Right lobe of liver (tissue), 6 donors: ENCODE results near the gene PMFBP1. TPM values are rescaled to one million over a fixed set of nuclear protein-coding genes. Genes with fewer than 3 reads are reported as not detected.
A peak's percentile ranks its signal among the peaks of the same experiment; 100 is the strongest.

ENCODE experiments used
- ATAC-seq, 4 donors: fragments of 200-7000 bp; cut with Tn5 transposase; one replicate each; pipeline ENCODE4 v1.9.1; 2020; ENCODE audit warnings: mild to moderate bottlenecking in 4 of 4, moderate library complexity in 4 of 4
- DNase-seq, 3 donors: peaks; one replicate each; pipeline ENCODE4 v3.0.0-alpha.2; 2020
- H3K27ac ChIP-seq, 3 donors: fragments of 200-600 bp; one replicate each; pipeline ENCODE4 v1.8.0; 2022
- H3K27me3 ChIP-seq, 2 donors: fragments of 200-600 bp; one replicate each; pipeline ENCODE4 v1.8.0; 2022
- H3K36me3 ChIP-seq, 4 donors: fragments of 200-600 bp; sonication (generic) in 1 of 4; one replicate each; pipeline versions ENCODE4 v1.5.1 to v1.8.0; 2017 to 2022; ENCODE audit warnings: control low read depth in 1 of 4
- H3K4me1 ChIP-seq, 4 donors: fragments of 200-600 bp; sonication (generic) in 1 of 4; one replicate each; pipeline versions ENCODE4 v1.5.1 to v1.8.0; 2017 to 2022; ENCODE audit warnings: control low read depth in 1 of 4
- H3K4me3 ChIP-seq, 3 donors: fragments of 200-600 bp; one replicate each; pipeline ENCODE4 v1.8.0; 2022
- H3K9me3 ChIP-seq, 4 donors: fragments of 200-600 bp; sonication (generic) in 1 of 4; one replicate each; pipeline versions ENCODE4 v1.5.1 to v1.8.0; 2017 to 2022; ENCODE audit warnings: control low read depth in 1 of 4
- POLR2A ChIP-seq: fragments of 450-650 bp; IDR thresholded peaks from one replicate; pipeline ENCODE4 v1.6.1; 2017; ENCODE audit warnings: antibody characterized with exemption, mild to moderate bottlenecking
- WGBS: methylation state at CpG from one replicate; pipeline ENCODE4 v1.1.6; 2018; ENCODE audit warnings: low coverage, low lambda C conversion rate; ENCODE audit not compliant: insufficient coverage; ENCODE audit errors: missing lambda C conversion rate; 5-methylcytosine and 5-hydroxymethylcytosine counted together
- intact Hi-C, 2 donors: fragments of 100-400 bp; cut with DNase I; formaldehyde crosslinking; loops; one replicate each; pipeline versions ENCODE4 v1.11.2 to v1.14.1; 2022
- total RNA-seq, 6 experiments: library from RNA; depleted of rRNA in 2 of 6; stranded (reverse); fragments of >200 nt in 2 of 6; fragmentation: NEBNext Ultra II Directional in 3 of 6; extraction: Animal tissue kit (Norgen Biotek cat#: 25700) in 3 of 6; gene quantifications; one replicate each; pipeline versions ENCODE4 v1.1.0 to v1.2.4, GENCODE V29; 2016 to 2023
- TF ChIP-seq, protein P1 (sequence below), 4 donors: fragments of 200-600 bp in 3 of 4; fragments of 450-650 bp in 1 of 4; IDR thresholded peaks; one replicate each; pipeline versions ENCODE4 v1.5.1 to v1.8.0; 2016 to 2022; ENCODE audit warnings: antibody characterized with exemption in 4 of 4, mild to moderate bottlenecking in 2 of 4
- donor health status: DM: no; HTN: yes; CAD: no.
- donor health status: DM: no; HTN: no; CAD: no.
- donor health status: DM: no; HTN: no; CAD: no.
- donor health status: DM: no; HTN: yes; CAD: no.
- donor health status: DM: no; HTN: yes; CAD: no.

The PMFBP1 gene
- total RNA-seq, 6 experiments from 2014 or later = 0.09 to 0.53 (median 0.19) TPM; not detected in 2

DNA sequence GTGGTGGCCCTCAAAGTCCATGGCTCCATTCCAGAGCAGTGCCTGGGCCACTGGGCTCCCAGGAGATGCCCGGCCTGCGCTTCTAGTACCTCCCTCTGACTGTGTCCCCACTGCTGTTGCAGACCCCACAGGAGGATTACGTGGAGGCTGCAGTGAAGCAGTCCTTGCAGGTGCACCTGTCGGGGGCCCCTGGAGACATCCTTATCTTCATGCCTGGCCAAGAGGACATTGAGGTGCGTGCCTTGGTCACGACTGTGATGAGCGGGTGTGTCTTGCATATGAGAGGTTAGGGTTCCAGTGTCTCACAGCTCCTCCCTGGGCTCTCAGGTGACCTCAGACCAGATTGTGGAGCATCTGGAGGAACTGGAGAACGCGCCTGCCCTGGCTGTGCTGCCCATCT is 67.0 kb downstream of the PMFBP1 start:
- intact Hi-C loops = loop anchor here in 1 of 2 donors (5.0 kb wide), 1 partner anchor 38 kb away; no protein-coding TSS in a partner anchor
- TF ChIP-seq, protein P1, sequence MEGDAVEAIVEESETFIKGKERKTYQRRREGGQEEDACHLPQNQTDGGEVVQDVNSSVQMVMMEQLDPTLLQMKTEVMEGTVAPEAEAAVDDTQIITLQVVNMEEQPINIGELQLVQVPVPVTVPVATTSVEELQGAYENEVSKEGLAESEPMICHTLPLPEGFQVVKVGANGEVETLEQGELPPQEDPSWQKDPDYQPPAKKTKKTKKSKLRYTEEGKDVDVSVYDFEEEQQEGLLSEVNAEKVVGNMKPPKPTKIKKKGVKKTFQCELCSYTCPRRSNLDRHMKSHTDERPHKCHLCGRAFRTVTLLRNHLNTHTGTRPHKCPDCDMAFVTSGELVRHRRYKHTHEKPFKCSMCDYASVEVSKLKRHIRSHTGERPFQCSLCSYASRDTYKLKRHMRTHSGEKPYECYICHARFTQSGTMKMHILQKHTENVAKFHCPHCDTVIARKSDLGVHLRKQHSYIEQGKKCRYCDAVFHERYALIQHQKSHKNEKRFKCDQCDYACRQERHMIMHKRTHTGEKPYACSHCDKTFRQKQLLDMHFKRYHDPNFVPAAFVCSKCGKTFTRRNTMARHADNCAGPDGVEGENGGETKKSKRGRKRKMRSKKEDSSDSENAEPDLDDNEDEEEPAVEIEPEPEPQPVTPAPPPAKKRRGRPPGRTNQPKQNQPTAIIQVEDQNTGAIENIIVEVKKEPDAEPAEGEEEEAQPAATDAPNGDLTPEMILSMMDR (IDR thresholded peaks at IDR 0.05) = no peak
- TF ChIP-seq POLR2A = no peak
- WGBS = 93% methylated on average over 3 of the region's 9 CpGs

DNA sequence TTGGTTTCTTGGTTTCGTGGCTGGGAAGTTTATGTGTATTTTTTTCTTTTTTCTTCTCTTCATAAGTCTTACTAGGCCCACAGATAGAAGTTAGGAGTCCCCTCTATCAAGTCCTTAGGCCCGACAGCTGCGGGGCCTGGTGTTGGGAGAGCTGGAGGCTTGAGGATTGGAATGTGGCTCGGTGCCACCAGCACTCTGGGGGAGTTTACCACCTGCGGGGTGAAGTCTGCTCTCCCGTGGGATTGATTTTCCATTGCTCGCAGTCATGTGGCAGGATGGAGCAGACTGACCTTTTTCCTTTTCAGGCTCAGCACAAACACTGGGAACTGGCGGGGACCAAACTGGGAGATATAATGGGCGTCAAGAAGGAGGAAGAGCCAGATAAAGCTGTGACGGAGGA is 70.8 kb downstream of the PMFBP1 start:
- intact Hi-C loops = loop anchor here in 1 of 2 donors (5.0 kb wide), 1 partner anchor 34 kb away; no protein-coding TSS in a partner anchor
- 66% methylated on average over 8 of the region's 10 CpGs for WGBS
- no peaks in the 10 kb centered on the region for H3K9me3 ChIP-seq
- no peaks in the 10 kb centered on the region for H3K4me1 ChIP-seq
- ATAC-seq (no peak), DNase-seq (no peak)
- H3K27ac ChIP-seq = no peak overlapping the region
- peaks cover 13 to 98% (median 59%) of the 10 kb centered on the region in 4 donors for H3K36me3 ChIP-seq
- TF ChIP-seq, protein P1 (IDR thresholded peaks at IDR 0.05) = no peak
- TF ChIP-seq POLR2A = no peak
- H3K27me3 ChIP-seq = no peaks in the 10 kb centered on the region
- no peak overlapping the region for H3K4me3 ChIP-seq

More for the DNA sequence above, 67.0 kb downstream of the PMFBP1 start:
- no peaks in the 10 kb centered on the region for H3K9me3 ChIP-seq
- no peaks in the 10 kb centered on the region for H3K4me1 ChIP-seq
- peaks cover 11 to 100% (median 75%) of the 10 kb centered on the region in 4 donors for H3K36me3 ChIP-seq
- DNase-seq (no peak), ATAC-seq (peak in 1 of 4 donors; percentile 12)
- no peak overlapping the region for H3K27ac ChIP-seq
- no peaks in the 10 kb centered on the region for H3K27me3 ChIP-seq
- H3K4me3 ChIP-seq = no peak overlapping the region

DNA sequence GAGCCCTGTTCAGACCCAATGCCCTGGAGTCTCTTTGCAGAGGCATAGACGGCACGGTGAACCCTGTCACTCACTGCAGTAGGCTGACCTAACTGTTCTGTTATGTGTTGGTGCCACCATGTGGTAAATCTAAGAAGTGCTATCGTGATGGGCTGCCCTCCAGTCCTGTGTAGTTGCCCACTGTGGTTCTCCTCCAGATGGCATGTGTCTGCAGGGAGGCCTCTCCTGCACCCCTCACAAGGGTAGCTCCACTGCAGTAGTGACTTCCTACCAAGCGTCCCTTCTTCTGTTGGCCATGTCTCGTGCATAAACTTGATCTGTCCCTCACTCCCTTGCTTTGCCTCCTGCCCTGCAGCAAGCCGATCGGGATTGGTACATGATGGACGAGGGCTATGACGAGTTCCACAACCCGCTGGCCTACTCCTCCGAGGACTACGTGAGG is 72.6 kb downstream of the PMFBP1 start:
- peak; percentile 89 to 97 (median 94) for ATAC-seq
- intact Hi-C loops = no loop called here

DNA sequence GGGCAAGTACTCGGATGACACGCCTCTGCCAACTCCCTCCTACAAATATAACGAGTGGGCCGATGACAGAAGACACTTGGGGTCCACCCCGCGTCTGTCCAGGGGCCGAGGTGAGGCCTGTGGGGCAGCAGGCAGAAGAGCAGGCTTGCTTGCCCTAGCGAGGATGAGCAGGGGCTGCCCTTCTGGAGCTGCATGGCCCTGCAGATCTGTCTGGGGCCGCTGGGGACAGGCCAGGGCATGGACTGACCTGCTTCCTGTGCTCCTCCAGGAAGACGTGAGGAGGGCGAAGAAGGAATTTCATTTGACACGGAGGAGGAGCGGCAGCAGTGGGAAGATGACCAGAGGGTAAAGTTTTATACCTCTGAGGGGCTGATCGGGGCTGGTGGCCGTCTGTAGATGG is 73.0 kb downstream of the PMFBP1 start:
- Histone ChIP-seq H3K36me3 (peaks cover 9 to 79% (median 42%) of the 10 kb centered on the region in 4 donors), H3K4me3 (no peak overlapping the region), H3K27ac (no peak overlapping the region), H3K9me3 (no peaks in the 10 kb centered on the region), H3K4me1 (peaks cover 0 to 14% (median 6%) of the 10 kb centered on the region in 4 donors), H3K27me3 (no peaks in the 10 kb centered on the region)
- 67% methylated on average over 6 of the region's 15 CpGs for WGBS
- no peak for DNase-seq
- intact Hi-C loops = no loop called here
- no peak for ATAC-seq
- TF ChIP-seq POLR2A = no peak

More for the DNA sequence above, 72.6 kb downstream of the PMFBP1 start:
- no peak overlapping the region for H3K4me3 ChIP-seq
- TF ChIP-seq, protein P1 (IDR thresholded peaks at IDR 0.05) = peak; percentile 55 to 75 (median 68)
- no peak for TF ChIP-seq POLR2A
- no peaks in the 10 kb centered on the region for H3K27me3 ChIP-seq
- peak in 1 of 3 donors; percentile 59 for DNase-seq
- WGBS = 77% methylated on average over 9 of the region's 12 CpGs
- peaks cover 13 to 84% (median 46%) of the 10 kb centered on the region in 4 donors for H3K36me3 ChIP-seq
- H3K27ac ChIP-seq = no peak overlapping the region
- H3K4me1 ChIP-seq = peaks cover 0 to 12% (median 5%) of the 10 kb centered on the region in 4 donors
- no peaks in the 10 kb centered on the region for H3K9me3 ChIP-seq

DNA sequence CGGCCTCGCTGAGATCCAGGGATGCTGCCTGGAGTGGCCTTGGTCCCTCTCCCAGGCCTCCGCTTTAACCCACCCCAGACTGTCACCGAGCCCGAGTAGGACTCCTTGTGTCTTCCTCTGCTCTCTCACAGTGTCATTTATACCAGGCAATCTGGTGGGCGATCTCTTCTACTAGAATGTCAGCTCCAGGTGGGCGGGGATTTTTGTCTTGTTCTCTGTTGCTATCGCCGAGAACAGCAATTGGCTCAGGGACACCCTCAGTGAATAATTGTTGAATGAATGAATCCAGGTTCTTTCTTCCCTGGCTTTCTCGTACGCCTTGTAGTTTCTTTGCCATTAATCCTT is 77.7 kb downstream of the PMFBP1 start:
- Histone ChIP-seq H3K27ac (peak overlapping the region; percentile 68 to 89 (median 72)), H3K4me3 (peak overlapping the region; percentile 81 to 98 (median 96)), H3K4me1 (peaks cover 0 to 36% (median 15%) of the 10 kb centered on the region in 4 donors), H3K36me3 (peaks cover 0 to 43% (median 15%) of the 10 kb centered on the region in 4 donors), H3K27me3 (no peaks in the 10 kb centered on the region), H3K9me3 (no peaks in the 10 kb centered on the region)
- DNase-seq (no peak), ATAC-seq (no peak)
- 2% methylated on average over 11 of the region's 11 CpGs for WGBS
- TF ChIP-seq, protein P1 (IDR thresholded peaks at IDR 0.05) = no peak
- no peak for TF ChIP-seq POLR2A
- intact Hi-C loops = no loop called here
